Limb (tissue), 2 donors: ENCODE measurements around the gene SOBP.
"Not testable (repeated sequence)": the region's sequence is repeated elsewhere in the genome, so short reads cannot be mapped to it uniquely, and the experiment has no call there.

ENCODE experiments used
- DNase-seq, 2 donors: peaks; one replicate each; pipeline ENCODE4 v3.0.0-alpha.2; 2016; ENCODE audit errors: extremely low spot score in 2 of 2

The SOBP gene, protein sequence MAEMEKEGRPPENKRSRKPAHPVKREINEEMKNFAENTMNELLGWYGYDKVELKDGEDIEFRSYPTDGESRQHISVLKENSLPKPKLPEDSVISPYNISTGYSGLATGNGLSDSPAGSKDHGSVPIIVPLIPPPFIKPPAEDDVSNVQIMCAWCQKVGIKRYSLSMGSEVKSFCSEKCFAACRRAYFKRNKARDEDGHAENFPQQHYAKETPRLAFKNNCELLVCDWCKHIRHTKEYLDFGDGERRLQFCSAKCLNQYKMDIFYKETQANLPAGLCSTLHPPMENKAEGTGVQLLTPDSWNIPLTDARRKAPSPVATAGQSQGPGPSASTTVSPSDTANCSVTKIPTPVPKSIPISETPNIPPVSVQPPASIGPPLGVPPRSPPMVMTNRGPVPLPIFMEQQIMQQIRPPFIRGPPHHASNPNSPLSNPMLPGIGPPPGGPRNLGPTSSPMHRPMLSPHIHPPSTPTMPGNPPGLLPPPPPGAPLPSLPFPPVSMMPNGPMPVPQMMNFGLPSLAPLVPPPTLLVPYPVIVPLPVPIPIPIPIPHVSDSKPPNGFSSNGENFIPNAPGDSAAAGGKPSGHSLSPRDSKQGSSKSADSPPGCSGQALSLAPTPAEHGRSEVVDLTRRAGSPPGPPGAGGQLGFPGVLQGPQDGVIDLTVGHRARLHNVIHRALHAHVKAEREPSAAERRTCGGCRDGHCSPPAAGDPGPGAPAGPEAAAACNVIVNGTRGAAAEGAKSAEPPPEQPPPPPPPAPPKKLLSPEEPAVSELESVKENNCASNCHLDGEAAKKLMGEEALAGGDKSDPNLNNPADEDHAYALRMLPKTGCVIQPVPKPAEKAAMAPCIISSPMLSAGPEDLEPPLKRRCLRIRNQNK

DNA sequence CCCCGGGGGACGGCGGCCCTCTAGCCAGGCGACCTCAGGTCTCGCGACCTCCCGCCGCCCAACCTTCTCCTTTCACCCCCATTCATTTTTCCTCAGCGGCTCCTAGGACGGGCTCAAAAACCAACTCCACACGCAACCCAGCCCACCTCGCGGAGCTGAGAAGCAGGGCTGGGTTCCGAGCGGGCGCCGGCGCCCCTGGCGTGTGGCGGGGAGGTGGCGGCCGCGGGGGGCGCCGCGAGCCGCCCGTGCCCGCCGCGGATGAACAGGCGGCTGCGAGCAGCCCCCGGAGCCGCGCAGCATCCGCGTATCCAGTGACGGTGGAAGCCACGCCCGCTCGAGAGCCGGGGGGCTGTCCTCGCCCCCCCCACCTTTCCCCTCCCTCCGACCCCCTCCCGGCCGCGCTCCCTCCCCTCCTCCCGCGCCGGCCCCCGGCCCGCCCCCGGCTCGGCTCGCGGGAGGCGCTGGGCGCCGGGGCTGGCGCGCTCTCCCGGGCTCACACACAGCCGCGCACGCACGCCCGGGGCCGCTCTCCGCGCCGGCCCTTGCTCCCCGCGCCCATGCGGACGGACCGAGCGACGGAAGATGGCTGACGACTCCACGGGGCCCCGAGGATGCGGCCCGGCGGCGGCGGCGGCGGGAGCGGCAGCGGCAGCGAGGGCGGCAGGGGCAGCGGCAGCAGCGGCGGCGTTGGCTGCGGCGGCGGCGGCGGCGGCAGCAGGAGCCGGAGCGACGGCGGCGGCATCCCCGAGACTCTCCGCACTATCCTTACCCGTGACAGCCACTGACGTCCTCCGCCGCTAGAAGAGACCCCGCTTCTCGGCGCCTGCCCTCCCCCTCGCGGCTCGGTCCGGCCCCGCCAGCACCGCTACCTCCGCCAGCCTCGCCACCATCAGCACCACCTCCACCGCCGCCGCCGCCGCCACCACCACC, at the start of gene SOBP:
Gene SOBP (plus strand): TSS at position 482 of the 930 bp plus-strand sequence. CDS start 500 bp downstream, outside the sequence.
- peak; percentile 89 to 92 for DNase-seq

- DNase-seq, result no peak
These were observed 49.0 kb upstream of the SOBP start for GRCh38 chr6:107440936-107441335.

DNA sequence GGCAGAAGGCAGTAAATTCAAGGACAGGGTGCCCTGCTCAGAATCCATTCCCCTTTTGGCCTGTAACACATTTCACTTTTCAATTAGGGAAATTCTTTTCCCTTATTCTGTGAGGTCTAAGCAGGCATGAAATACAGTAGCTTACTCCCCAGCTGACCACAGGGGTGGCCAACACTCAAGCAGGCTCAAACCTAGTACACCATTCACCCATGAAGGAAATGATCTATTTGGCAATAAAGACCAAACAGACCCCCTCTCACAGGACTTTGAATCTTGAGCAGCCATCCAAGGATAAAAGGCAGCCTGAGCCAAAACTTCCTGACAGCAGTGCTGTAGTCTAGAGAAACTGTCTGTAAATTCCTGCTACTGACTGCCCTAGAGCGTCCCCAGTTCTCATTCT, 48.2 kb upstream of the SOBP start:
- no peak for DNase-seq

- no peak for DNase-seq
These were observed 46.8 kb upstream of the SOBP start for GRCh38 chr6:107442938-107443607.

DNA sequence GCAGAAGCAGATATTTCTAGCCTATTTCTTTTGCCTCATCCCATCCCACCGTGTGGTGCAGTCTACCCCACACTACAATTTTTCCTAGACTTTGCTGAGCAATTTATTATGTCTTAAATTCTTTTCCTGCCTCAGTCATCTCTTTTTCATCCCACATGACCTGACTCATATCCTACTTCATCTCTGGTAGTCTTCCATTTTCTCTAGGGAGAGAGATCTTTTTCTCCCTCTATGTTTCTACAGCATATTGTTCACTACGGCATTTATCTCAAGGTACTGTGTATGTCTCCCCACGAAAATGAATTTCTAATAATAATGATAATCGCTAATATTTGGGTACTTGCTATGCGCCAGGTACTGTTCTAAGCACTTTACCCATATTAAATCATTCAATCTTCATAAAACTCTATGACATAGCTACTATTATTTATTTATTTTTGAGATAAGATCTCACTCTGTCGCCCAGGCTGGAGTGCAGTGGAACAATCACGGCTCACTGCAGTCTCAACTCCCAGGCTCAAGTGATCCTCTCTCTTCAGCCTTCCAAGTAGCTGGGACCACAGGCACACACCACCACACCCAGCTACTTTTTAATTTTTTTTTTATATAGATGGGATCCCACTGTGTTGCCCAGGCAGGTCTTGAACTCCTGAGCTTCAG, 46.2 kb upstream of the SOBP start:
- DNase-seq, result no peak

- DNase-seq, result no peak
These were observed 45.6 kb upstream of the SOBP start for GRCh38 chr6:107444277-107444676.

GRCh38 chr6:107447663-107448216, 42.2 kb upstream of the SOBP start:
- no peak for DNase-seq

DNA sequence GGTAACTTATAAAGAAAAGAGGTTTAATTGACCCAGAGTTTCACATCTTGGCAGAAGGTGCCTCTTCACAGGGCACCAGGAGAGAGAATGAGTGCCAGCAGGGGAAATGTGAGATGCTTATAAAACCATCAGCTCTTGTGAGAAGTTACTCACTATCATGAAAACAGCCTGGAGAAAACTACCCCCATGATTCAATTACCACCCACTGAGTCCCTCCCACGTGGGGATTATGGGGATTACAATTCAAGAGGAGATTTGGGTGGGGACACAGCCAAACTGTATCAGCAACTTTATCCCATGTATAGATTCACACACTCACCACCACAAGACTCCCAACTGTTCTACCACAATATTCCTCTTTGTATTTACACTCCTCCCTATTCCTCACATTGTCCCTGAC, 41.1 kb upstream of the SOBP start:
- DNase-seq, result no peak

- peak in 1 of 2 donors; percentile 2 for DNase-seq
These were observed 31.1 kb upstream of the SOBP start for GRCh38 chr6:107458672-107459282.

GRCh38 chr6:107459283-107460082, 30.4 kb upstream of the SOBP start, which contains the start of gene PDSS2:
Gene PDSS2, minus strand, starts transcription at chr6:107459564. Its CDS starts 279 bp downstream, at chr6:107459285.
- DNase-seq, result peak; percentile 95 to 98

DNA sequence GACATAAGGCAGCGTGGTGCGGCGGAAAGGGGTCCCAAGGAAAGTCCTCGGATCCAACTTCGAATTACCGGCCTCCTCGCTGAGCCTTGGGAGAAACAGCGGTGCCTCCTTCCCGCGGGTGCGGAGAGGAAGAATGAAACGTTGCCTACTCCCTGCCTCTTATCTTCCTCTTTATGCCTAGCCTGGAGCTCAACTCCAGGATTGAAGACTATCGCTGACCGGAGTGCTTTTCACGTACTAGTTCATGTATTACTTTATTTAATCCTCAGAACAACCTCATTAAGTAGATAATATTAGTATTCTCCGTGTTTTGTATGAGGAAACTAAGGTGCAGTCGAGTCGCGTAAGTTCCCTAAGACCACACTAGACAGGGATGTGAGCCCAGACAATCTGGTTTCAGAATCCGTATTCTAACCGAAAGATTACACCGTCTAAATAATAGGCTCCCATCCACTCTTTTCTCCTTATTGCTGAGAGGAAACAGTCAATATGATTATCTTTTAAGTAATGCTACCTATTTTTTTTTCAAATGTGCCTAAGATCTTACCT, 29.8 kb upstream of the SOBP start:
- DNase-seq, result peak in 1 of 2 donors; percentile 2

DNA sequence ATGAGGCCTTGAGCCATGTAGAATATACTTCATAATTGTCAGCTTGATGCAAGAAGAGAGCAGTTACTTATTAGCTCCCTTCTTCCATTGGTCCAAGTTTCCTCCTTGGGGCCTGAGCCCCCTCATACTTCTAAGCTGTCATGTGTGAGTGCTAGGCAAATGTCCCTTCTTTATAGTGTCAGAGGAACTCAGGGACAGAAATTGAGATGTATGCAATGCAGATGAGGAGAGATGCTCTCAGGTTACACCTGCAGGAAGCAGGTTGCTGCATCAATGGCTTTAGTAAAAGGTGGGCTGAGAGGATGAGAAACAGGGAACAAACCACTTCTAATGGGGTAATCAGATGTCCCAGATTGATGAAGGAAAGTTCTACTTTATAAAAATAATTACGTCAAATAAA, 23.9 kb upstream of the SOBP start:
- no peak for DNase-seq

GRCh38 chr6:107470364-107470763, 19.6 kb upstream of the SOBP start:
- no peak for DNase-seq

GRCh38 chr6:107473660-107474059, 16.3 kb upstream of the SOBP start:
- DNase-seq, result no peak

DNA sequence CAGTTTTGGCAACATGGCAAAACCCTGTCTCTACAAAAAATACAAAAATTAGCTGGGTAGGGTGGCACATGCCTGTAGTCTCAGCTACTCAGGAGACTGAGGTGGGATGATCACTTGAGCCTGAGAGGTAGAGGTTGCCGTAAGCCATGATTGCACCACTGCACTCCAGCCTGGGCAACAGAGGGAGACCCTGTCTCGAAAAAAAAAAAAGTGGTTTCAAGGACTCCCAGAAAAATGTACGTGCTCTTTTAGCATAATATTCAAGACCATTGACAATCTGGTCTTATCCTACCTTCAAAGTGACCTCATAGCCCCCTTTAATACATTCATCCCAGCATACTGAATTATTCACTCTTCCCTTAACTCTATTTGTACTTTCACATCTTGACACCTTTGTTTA, 14.6 kb upstream of the SOBP start:
- DNase-seq, result not testable (repeated sequence)

GRCh38 chr6:107475826-107476225, 14.1 kb upstream of the SOBP start:
- DNase-seq, result not testable (repeated sequence)

GRCh38 chr6:107479089-107479690, 10.7 kb upstream of the SOBP start:
- no peak for DNase-seq

GRCh38 chr6:107485157-107485556, 4.8 kb upstream of the SOBP start:
- DNase-seq, result no peak
